Measurements from ENCODE around the gene FHOD3. TPM values are rescaled to one million over a fixed set of nuclear protein-coding genes. Genes with fewer than 3 reads are reported as not detected.

Gene FHOD3
- total RNA-seq, 2 donors from 2014 or later: not detected

GRCh38 chr18:36529747-36530146 is 232.2 kb downstream of the FHOD3 start:
- Mint-ChIP-seq H3K27me3 (peaks cover 2 to 9% of the 10 kb centered on the region in 2 donors), H3K36me3 (no peaks in the 10 kb centered on the region), H3K27ac (no peak overlapping the region), H3K4me1 (ENCODE audit: low read depth in 2 of 2) (peaks cover 0 to 8% of the 10 kb centered on the region in 2 donors), H3K9me3 (no peaks in the 10 kb centered on the region), H3K4me3 (no peak overlapping the region)
- ATAC-seq: no peak
- DNase-seq (ENCODE audit: low spot score): no peak

DNA sequence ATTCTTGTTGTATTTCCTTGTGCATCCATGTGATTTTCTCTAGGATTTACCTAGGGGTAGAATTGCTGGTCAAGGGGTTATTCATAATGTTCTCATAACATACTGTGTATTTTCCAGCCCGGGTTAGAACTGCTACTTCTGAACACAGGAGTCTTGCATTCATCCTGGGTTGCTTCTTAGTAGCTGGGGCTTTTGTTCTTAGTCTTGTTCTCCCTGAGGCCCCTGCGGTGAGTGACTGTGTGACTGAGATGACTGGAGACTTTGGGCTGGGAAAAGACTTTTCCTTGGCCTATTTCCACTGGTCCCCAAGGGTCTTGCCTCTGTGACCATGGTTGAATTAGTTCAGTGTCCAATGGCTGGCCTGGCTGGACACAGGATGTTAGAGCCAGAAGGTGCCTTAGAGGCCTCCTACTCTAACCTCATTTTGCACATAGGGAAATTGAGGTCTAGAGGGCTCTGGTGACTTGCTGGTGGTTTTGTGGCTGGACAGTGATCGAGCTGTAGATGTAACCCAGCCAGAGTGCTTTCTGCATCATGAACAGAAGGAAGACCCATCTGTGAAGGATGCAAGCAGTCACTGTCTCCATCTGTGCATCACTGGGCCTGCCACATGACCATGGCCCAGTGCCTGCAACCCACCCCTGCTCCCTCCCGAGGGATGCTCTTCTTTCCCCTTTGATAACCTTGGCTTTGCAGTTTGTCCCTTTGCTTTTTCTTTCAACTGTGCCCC is 233.3 kb downstream of the FHOD3 start:
- Mint-ChIP-seq H3K9me3 (no peaks in the 10 kb centered on the region), H3K27me3 (peaks cover 2 to 9% of the 10 kb centered on the region in 2 donors), H3K4me3 (no peak overlapping the region), H3K27ac (no peak overlapping the region), H3K36me3 (no peaks in the 10 kb centered on the region), H3K4me1 (ENCODE audit: low read depth in 2 of 2) (peaks cover 0 to 8% of the 10 kb centered on the region in 2 donors)
- no peak for ATAC-seq
- no peak for DNase-seq (ENCODE audit: low spot score)

- Mint-ChIP-seq H3K4me3 (no peak overlapping the region), H3K4me1 (ENCODE audit: low read depth in 2 of 2) (peaks cover 0 to 8% of the 10 kb centered on the region in 2 donors), H3K9me3 (no peaks in the 10 kb centered on the region), H3K27me3 (peaks cover 2 to 9% of the 10 kb centered on the region in 2 donors), H3K27ac (no peak overlapping the region), H3K36me3 (no peaks in the 10 kb centered on the region)
- ATAC-seq (no peak), DNase-seq (ENCODE audit: low spot score) (no peak)
These were observed 234.1 kb downstream of the FHOD3 start for GRCh38 chr18:36531636-36532035.

DNA sequence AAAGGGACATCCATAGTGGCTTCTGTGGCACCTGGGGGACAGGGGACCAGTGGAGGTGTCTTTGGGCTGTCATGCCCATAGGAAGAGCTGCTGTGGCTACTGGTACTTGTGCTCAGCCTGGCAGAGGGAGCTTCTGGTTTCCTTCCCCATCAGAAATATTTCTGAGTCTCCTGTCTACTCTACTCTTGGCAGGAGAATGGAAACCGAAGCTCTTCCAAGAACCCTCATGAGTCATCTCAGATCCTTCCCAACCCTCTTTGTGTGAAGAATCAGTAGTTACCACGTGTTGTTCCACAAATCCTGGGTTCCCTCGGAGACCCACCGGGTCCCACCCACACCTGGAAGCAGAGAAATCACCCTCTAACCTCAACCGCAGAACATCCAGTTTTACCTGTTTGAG is 234.9 kb downstream of the FHOD3 start:
- ATAC-seq: no peak
- Mint-ChIP-seq H3K4me3 (no peak overlapping the region), H3K27ac (no peak overlapping the region), H3K36me3 (no peaks in the 10 kb centered on the region), H3K9me3 (no peaks in the 10 kb centered on the region), H3K27me3 (peaks cover 2 to 9% of the 10 kb centered on the region in 2 donors), H3K4me1 (ENCODE audit: low read depth in 2 of 2) (peaks cover 0 to 8% of the 10 kb centered on the region in 2 donors)
- no peak for DNase-seq (ENCODE audit: low spot score)

DNA sequence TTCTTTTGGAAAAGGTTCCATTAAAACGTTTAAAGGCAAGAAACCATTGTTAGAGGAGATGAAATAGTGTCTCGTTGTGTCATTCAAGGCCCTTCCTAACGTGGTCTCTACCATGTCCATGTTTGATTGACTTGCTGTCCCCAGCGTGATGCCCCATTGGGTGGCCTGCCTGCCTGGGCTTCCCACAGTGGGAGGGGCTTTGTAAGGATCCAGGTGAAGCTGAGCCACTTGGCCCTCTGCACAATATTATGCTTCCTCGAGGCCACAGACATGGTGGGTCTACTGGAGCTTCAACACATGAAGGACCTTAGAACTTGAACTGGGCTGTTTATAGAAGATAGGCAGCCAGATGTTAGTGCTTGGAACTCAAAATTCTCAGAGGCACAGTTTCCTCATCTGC is 235.3 kb downstream of the FHOD3 start:
- H3K27me3 Mint-ChIP-seq: peaks cover 2 to 9% of the 10 kb centered on the region in 2 donors
- H3K36me3 Mint-ChIP-seq: no peaks in the 10 kb centered on the region
- peaks cover 0 to 8% of the 10 kb centered on the region in 2 donors for H3K4me1 Mint-ChIP-seq (ENCODE audit: low read depth in 2 of 2)
- H3K9me3 Mint-ChIP-seq: no peaks in the 10 kb centered on the region
- DNase-seq (ENCODE audit: low spot score) (no peak), ATAC-seq (no peak)
- no peak overlapping the region for H3K27ac Mint-ChIP-seq
- H3K4me3 Mint-ChIP-seq: no peak overlapping the region

- no peaks in the 10 kb centered on the region for H3K9me3 Mint-ChIP-seq
- peaks cover 2 to 9% of the 10 kb centered on the region in 2 donors for H3K27me3 Mint-ChIP-seq
- no peak overlapping the region for H3K4me3 Mint-ChIP-seq
- H3K36me3 Mint-ChIP-seq: no peaks in the 10 kb centered on the region
- no peak for DNase-seq (ENCODE audit: low spot score)
- no peak overlapping the region for H3K27ac Mint-ChIP-seq
- H3K4me1 Mint-ChIP-seq (ENCODE audit: low read depth in 2 of 2): peaks cover 0 to 8% of the 10 kb centered on the region in 2 donors
- ATAC-seq: no peak
These were observed 236.1 kb downstream of the FHOD3 start for GRCh38 chr18:36533446-36534153.

GRCh38 chr18:36534154-36534688 is 236.7 kb downstream of the FHOD3 start:
- no peaks in the 10 kb centered on the region for H3K9me3 Mint-ChIP-seq
- H3K4me1 Mint-ChIP-seq (ENCODE audit: low read depth in 2 of 2): peaks cover 0 to 8% of the 10 kb centered on the region in 2 donors
- ATAC-seq: no peak
- H3K27ac Mint-ChIP-seq: no peak overlapping the region
- H3K4me3 Mint-ChIP-seq: no peak overlapping the region
- no peak for DNase-seq (ENCODE audit: low spot score)
- H3K36me3 Mint-ChIP-seq: no peaks in the 10 kb centered on the region
- peaks cover 2 to 9% of the 10 kb centered on the region in 2 donors for H3K27me3 Mint-ChIP-seq

DNA sequence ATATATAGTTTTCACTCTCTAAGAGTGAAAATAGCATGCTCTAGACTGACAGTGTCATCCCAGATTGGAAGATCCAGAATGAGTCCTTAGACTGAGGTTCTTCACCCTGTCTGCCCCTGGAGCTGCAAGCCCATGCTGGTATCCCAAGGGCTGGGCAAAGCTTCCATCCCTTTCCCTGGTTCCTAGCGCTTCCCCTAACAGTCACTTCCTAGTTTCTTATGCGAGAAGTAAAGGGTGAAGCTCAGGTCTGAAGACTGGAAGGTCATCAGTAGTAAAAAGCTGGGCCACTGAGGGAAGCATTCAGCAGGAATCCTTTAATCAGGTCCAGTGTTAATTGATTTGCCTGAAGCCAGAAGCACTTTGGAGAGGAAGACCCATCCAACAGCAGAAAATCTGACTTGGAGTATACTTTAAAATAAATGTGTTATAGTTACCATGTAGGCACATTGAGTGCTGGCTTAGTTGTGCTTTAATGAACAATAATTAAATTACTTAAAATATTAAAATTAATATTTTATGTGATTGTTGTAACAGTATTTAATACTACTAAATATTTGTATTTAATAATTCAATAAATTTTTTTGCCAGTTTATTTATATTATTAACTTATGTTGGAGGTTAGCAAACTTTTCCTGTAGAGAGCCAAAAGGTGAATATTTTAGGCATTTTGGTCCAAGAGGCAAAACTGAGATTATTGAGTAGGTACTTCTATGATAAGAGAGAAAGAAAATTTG is 237.9 kb downstream of the FHOD3 start:
- peaks cover 2 to 9% of the 10 kb centered on the region in 2 donors for H3K27me3 Mint-ChIP-seq

GRCh38 chr18:36536426-36536825 is 238.9 kb downstream of the FHOD3 start:
- Mint-ChIP-seq H3K4me1 (ENCODE audit: low read depth in 2 of 2) (peaks cover 0 to 8% of the 10 kb centered on the region in 2 donors), H3K4me3 (no peak overlapping the region), H3K9me3 (no peaks in the 10 kb centered on the region), H3K27ac (no peak overlapping the region), H3K36me3 (no peaks in the 10 kb centered on the region), H3K27me3 (peaks cover 2 to 8% of the 10 kb centered on the region in 2 donors)
- DNase-seq (ENCODE audit: low spot score): no peak
- ATAC-seq: no peak

More for the DNA sequence above, 237.9 kb downstream of the FHOD3 start:
- no peak overlapping the region for H3K27ac Mint-ChIP-seq
- DNase-seq (ENCODE audit: low spot score) (no peak), ATAC-seq (no peak)
- H3K4me1 Mint-ChIP-seq (ENCODE audit: low read depth in 2 of 2): peaks cover 0 to 8% of the 10 kb centered on the region in 2 donors
- H3K36me3 Mint-ChIP-seq: no peaks in the 10 kb centered on the region
- H3K9me3 Mint-ChIP-seq: no peaks in the 10 kb centered on the region
- H3K4me3 Mint-ChIP-seq: no peak overlapping the region

DNA sequence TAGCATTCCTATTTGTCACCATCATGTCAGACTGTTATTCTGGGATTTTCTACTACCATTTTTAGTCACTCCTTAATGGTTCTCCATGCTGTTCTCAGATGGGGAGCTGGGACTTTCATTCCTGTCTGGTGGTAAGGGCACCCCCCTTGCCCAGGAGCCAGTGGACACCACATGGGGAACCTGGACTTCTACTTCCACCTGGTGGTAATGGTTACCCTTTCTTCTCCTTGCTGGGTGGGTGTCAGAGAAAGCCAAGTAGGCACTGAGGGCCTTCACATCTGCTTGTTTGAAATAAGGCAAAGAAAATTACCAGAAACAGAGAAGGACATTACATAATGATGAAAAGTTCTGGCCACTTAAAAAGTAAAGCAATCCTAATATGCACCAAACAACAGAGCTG is 239.8 kb downstream of the FHOD3 start:
- ATAC-seq: no peak
- H3K27me3 Mint-ChIP-seq: peaks cover 0 to 2% of the 10 kb centered on the region in 2 donors

DNA sequence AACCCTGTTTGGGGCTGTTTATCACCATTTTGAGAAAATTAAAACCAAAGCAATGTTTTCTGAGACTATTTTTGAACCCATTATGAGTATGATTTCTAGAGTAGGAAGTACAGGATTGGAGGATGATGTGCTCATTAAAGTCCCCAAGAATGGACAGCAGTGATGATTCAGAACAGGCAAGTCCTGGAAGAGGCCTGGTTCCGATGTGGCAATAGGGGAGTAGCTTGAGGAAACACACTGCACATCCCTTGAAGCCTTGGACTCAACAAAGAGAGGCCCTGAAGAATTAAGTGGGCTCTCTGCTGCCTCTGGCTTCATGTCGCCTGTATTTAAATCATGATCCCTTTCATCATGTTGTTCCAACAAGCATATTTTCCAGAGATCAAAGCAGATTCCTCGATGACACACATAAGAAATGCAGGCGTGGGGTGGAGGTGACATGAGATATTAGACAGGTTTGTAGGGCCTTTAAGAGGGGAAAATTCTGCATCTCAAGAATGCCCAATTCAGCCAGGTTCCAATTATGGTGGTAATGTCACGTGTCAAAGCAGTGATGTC is 242.2 kb downstream of the FHOD3 start:
- ATAC-seq (no peak), DNase-seq (ENCODE audit: low spot score) (no peak)
- H3K4me3 Mint-ChIP-seq: no peak overlapping the region
- no peak overlapping the region for H3K27ac Mint-ChIP-seq
- no peaks in the 10 kb centered on the region for H3K4me1 Mint-ChIP-seq (ENCODE audit: low read depth in 2 of 2)
- H3K9me3 Mint-ChIP-seq: no peaks in the 10 kb centered on the region
- H3K36me3 Mint-ChIP-seq: no peaks in the 10 kb centered on the region
- H3K27me3 Mint-ChIP-seq: no peaks in the 10 kb centered on the region

More for the DNA sequence above, 239.8 kb downstream of the FHOD3 start:
- no peak for DNase-seq (ENCODE audit: low spot score)
- H3K4me3 Mint-ChIP-seq: no peak overlapping the region
- no peaks in the 10 kb centered on the region for H3K9me3 Mint-ChIP-seq
- peaks cover 0 to 8% of the 10 kb centered on the region in 2 donors for H3K4me1 Mint-ChIP-seq (ENCODE audit: low read depth in 2 of 2)
- no peak overlapping the region for H3K27ac Mint-ChIP-seq
- H3K36me3 Mint-ChIP-seq: no peaks in the 10 kb centered on the region

GRCh38 chr18:36543030-36543429 is 245.5 kb downstream of the FHOD3 start:
- Mint-ChIP-seq H3K4me3 (no peak overlapping the region), H3K27me3 (no peaks in the 10 kb centered on the region), H3K4me1 (ENCODE audit: low read depth in 2 of 2) (no peaks in the 10 kb centered on the region), H3K27ac (no peak overlapping the region), H3K36me3 (no peaks in the 10 kb centered on the region), H3K9me3 (no peaks in the 10 kb centered on the region)
- ATAC-seq (no peak), DNase-seq (ENCODE audit: low spot score) (no peak)

DNA sequence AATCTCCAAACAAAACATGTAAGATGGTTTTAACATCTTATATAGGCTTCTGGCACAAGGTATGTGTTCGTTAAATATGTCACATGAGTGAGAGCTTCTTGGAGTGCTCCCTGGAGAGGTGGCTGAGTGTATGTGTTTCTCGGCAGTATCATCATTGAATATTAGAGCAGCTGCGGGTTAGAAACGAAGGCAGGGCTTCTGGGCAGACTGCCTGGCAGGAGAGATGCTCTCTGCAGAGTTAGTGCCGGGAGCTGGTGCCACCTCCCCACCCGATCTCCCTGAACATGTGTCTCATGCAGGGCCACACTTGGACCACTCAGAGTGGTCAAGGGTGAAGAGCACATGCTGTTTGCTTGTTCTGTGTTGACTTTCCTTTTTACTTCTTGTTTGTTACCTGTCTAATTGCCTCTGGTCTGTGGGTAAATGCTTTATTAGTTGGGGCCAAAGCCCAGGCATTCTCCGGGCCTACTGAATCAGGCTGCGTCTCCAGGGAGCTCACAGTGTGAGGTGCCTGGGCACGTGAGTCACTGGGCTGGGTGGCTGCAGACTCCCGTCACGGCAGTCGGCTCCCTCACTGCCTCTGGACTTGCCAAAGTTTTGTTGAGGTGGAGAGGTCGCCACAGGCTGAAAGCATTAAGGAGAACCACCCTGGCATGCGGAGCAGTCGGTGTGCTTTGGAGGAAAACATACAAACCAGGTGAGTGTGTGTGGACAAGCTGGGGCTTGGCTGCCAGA is 246.6 kb downstream of the FHOD3 start:
- no peaks in the 10 kb centered on the region for H3K36me3 Mint-ChIP-seq
- DNase-seq (ENCODE audit: low spot score) (no peak), ATAC-seq (no peak)
- no peaks in the 10 kb centered on the region for H3K4me1 Mint-ChIP-seq (ENCODE audit: low read depth in 2 of 2)
- H3K27ac Mint-ChIP-seq: no peak overlapping the region
- peaks cover 4% of the 10 kb centered on the region for H3K9me3 Mint-ChIP-seq
- H3K27me3 Mint-ChIP-seq: no peaks in the 10 kb centered on the region
- H3K4me3 Mint-ChIP-seq: no peak overlapping the region

All from natural killer cell treated with Interleukin-12 subunit alpha and Interleukin-12 subunit beta and Interleukin-15 and Interleukin-18, amount 100 ng/mL, for 72 hours (primary cell).